Measurements from ENCODE around the gene KDM2B. TPM values are rescaled to one million over a fixed set of nuclear protein-coding genes. Genes with fewer than 3 reads are reported as not detected.
A peak's percentile ranks its signal among the peaks of the same experiment; 100 is the strongest.

Gene KDM2B
- total and polyA plus RNA-seq, 10 of the 15 experiments (the other 5 are each of a cell fraction or from before 2014, with no cell fraction given), result 13.6 to 124 (median 40.4) TPM

DNA sequence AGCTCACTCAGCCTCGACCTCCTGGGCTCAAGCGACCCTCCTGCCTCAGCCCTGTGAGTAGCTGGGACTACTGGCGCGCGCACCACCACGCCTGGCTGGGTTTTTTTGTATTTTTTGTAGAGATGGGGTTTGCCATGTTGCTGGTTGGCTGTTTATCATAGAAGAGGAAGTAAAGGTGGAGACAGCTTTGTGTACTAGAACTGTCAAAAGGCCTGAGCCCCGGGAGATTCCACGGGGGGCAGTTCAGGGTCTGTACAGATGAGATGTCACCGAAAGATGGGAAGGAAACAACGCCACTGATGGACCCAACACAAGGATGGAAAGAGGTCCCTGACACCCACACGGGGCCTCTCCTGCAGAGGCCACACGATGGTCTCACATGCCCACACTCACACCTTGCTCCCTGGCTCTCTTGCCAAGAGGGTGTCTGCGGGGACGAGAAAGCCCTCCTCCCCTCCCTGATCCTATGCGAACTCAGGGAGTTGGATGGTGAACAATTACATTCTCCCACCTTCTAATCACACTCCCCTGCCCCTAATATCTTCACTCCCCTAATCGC, 66.6 kb downstream of the KDM2B start:
- CTCF ChIA-PET, result interaction anchor here (0.6 to 1.6 kb wide), 9 partner anchors 11 to 323 kb away, joined by 3 to 7 read pairs (median 3); no protein-coding TSS in a partner anchor
- intact Hi-C loops (cut with micrococcal nuclease; ENCODE audit: unreplicated experiment) (no loop called here), in situ Hi-C loops (cut with MboI) (no loop called here)
- FAIRE-seq, result peak; percentile 89
- no peak for DNase-seq (ENCODE audit: low read depth, low spot score)
- POLR2A ChIA-PET, result interaction anchor here (0.6 to 1.3 kb wide), 7 partner anchors 16 to 154 kb away, joined by 3 to 5 read pairs (median 4); no protein-coding TSS in a partner anchor
- Histone ChIP-seq H3K4me1 (ENCODE audit: control insufficient read depth, insufficient read depth, low read length) (peaks cover 11% of the 10 kb centered on the region), H3K4me2 (ENCODE audit: control insufficient read depth, insufficient read depth) (peak overlapping the region; percentile 31), H3K79me2 (ENCODE audit: control insufficient read depth, insufficient read depth, low read length) (peaks cover 11% of the 10 kb centered on the region), H4K20me1 (ENCODE audit: control insufficient read depth, insufficient read depth) (no peaks in the 10 kb centered on the region), H3K9ac (ENCODE audit: control insufficient read depth, insufficient read depth, low read length) (no peak overlapping the region), H3K9me3 (replicated peaks; ENCODE audit: control insufficient read depth, insufficient read depth, low read length) (no peaks in the 10 kb centered on the region), H2AFZ (ENCODE audit: control insufficient read depth, low read depth, low read length) (peak overlapping the region; percentile 40), H3K27ac (ENCODE audit: control insufficient read depth, insufficient read depth) (peak overlapping the region; percentile 36), H3K27me3 (replicated peaks in 1 of 2; ENCODE audit: control insufficient read depth in 2 of 2, insufficient read depth in 2 of 2, low read length in 1 of 2) (no peaks in the 10 kb centered on the region), H3K36me3 (ENCODE audit: control insufficient read depth in 2 of 2, insufficient read depth in 2 of 2, low read length in 1 of 2) (peaks cover 33 to 34% of the 10 kb centered on the region in 2 experiments), H3K4me3 (no peak overlapping the region)
- 3% methylated on average over 15 of the region's 16 CpGs for WGBS (ENCODE audit: insufficient coverage, insufficient replicate concordance, low lambda C conversion rate, missing lambda C conversion rate)
- BruUV-seq (replicated peaks), result no TSS peak
- SMC1A ChIA-PET (ENCODE audit: uncharacterized antibody, unreplicated experiment), result interaction anchor here (0.8 to 1.6 kb wide), 7 partner anchors 15 to 113 kb away, joined by 3 to 11 read pairs (median 4); no protein-coding TSS in a partner anchor
- peak; percentile 87 for ATAC-seq
- RAD21 ChIA-PET (ENCODE audit: unreplicated experiment), result interaction anchor here (0.7 to 1.3 kb wide), 8 partner anchors 9 to 112 kb away, joined by 3 to 9 read pairs (median 3); partner anchors contain the start of gene ORAI1
- 0 out of 2 replicates have a peak, but pooled peaks have one; percentile 33 for TF ChIP-seq PAX5 (IDR thresholded peaks at IDR 0.05; ENCODE audit: borderline replicate concordance, low read depth, low read length)
- peak; percentile 32; the same call in 1 of the 2 replicates for TF ChIP-seq GATAD2B (conservative IDR thresholded peaks at IDR 0.05; ENCODE audit: low read depth)
- no peak for TF ChIP-seq POLR2AphosphoS5 (IDR thresholded peaks at IDR 0.05; ENCODE audit: low read length)
- TF ChIP-seq FOXK2 (IDR thresholded peaks at IDR 0.05), result peak; percentile 77
- peak; percentile 50; the same call in 1 of the 2 replicates for TF ChIP-seq EED (IDR thresholded peaks at IDR 0.05; ENCODE audit: low read depth)
- TF ChIP-seq, protein P1, sequence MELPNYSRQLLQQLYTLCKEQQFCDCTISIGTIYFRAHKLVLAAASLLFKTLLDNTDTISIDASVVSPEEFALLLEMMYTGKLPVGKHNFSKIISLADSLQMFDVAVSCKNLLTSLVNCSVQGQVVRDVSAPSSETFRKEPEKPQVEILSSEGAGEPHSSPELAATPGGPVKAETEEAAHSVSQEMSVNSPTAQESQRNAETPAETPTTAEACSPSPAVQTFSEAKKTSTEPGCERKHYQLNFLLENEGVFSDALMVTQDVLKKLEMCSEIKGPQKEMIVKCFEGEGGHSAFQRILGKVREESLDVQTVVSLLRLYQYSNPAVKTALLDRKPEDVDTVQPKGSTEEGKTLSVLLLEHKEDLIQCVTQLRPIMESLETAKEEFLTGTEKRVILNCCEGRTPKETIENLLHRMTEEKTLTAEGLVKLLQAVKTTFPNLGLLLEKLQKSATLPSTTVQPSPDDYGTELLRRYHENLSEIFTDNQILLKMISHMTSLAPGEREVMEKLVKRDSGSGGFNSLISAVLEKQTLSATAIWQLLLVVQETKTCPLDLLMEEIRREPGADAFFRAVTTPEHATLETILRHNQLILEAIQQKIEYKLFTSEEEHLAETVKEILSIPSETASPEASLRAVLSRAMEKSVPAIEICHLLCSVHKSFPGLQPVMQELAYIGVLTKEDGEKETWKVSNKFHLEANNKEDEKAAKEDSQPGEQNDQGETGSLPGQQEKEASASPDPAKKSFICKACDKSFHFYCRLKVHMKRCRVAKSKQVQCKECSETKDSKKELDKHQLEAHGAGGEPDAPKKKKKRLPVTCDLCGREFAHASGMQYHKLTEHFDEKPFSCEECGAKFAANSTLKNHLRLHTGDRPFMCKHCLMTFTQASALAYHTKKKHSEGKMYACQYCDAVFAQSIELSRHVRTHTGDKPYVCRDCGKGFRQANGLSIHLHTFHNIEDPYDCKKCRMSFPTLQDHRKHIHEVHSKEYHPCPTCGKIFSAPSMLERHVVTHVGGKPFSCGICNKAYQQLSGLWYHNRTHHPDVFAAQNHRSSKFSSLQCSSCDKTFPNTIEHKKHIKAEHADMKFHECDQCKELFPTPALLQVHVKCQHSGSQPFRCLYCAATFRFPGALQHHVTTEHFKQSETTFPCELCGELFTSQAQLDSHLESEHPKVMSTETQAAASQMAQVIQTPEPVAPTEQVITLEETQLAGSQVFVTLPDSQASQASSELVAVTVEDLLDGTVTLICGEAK (IDR thresholded peaks at IDR 0.05; ENCODE audit: borderline replicate concordance), result no peak
- TF ChIP-seq, protein P2, sequence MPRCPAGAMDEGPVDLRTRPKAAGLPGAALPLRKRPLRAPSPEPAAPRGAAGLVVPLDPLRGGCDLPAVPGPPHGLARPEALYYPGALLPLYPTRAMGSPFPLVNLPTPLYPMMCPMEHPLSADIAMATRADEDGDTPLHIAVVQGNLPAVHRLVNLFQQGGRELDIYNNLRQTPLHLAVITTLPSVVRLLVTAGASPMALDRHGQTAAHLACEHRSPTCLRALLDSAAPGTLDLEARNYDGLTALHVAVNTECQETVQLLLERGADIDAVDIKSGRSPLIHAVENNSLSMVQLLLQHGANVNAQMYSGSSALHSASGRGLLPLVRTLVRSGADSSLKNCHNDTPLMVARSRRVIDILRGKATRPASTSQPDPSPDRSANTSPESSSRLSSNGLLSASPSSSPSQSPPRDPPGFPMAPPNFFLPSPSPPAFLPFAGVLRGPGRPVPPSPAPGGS (IDR thresholded peaks at IDR 0.05; ENCODE audit: borderline replicate concordance, insufficient read depth, low read depth, low read length, poor library complexity, severe bottlenecking), result no peak
- no peak for TF ChIP-seq CBX5 (IDR thresholded peaks at IDR 0.05; ENCODE audit: low read depth)
- peak; percentile 96; the same call in 1 of the 2 replicates for TF ChIP-seq HDGF (IDR thresholded peaks at IDR 0.05)
- peak; percentile 84 for TF ChIP-seq IKZF1 (conservative IDR thresholded peaks at IDR 0.05)
- TF ChIP-seq, protein P3, sequence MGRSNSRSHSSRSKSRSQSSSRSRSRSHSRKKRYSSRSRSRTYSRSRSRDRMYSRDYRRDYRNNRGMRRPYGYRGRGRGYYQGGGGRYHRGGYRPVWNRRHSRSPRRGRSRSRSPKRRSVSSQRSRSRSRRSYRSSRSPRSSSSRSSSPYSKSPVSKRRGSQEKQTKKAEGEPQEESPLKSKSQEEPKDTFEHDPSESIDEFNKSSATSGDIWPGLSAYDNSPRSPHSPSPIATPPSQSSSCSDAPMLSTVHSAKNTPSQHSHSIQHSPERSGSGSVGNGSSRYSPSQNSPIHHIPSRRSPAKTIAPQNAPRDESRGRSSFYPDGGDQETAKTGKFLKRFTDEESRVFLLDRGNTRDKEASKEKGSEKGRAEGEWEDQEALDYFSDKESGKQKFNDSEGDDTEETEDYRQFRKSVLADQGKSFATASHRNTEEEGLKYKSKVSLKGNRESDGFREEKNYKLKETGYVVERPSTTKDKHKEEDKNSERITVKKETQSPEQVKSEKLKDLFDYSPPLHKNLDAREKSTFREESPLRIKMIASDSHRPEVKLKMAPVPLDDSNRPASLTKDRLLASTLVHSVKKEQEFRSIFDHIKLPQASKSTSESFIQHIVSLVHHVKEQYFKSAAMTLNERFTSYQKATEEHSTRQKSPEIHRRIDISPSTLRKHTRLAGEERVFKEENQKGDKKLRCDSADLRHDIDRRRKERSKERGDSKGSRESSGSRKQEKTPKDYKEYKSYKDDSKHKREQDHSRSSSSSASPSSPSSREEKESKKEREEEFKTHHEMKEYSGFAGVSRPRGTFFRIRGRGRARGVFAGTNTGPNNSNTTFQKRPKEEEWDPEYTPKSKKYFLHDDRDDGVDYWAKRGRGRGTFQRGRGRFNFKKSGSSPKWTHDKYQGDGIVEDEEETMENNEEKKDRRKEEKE (IDR thresholded peaks at IDR 0.05), result no peak
- TF ChIP-seq, protein P4, sequence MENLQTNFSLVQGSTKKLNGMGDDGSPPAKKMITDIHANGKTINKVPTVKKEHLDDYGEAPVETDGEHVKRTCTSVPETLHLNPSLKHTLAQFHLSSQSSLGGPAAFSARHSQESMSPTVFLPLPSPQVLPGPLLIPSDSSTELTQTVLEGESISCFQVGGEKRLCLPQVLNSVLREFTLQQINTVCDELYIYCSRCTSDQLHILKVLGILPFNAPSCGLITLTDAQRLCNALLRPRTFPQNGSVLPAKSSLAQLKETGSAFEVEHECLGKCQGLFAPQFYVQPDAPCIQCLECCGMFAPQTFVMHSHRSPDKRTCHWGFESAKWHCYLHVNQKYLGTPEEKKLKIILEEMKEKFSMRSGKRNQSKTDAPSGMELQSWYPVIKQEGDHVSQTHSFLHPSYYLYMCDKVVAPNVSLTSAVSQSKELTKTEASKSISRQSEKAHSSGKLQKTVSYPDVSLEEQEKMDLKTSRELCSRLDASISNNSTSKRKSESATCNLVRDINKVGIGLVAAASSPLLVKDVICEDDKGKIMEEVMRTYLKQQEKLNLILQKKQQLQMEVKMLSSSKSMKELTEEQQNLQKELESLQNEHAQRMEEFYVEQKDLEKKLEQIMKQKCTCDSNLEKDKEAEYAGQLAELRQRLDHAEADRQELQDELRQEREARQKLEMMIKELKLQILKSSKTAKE (IDR thresholded peaks at IDR 0.05; ENCODE audit: low read depth, poor library complexity, severe bottlenecking), result peak; percentile 50

Data from GM12878 (cell line).